GM06990 (cell line): ENCODE data around the gene NANOS2.

ENCODE experiments used
- DNase-seq: peaks from one replicate; pipeline ENCODE4 v3.0.0-alpha.2; 2011; ENCODE audit not compliant: insufficient read length; ENCODE audit errors: extremely low read depth
- H3K27me3 ChIP-seq: replicated peaks from 2 replicates; pipeline ENCODE4 v1.6.0; 2011; ENCODE audit warnings: low read length; ENCODE audit not compliant: control insufficient read depth, insufficient read depth
- H3K36me3 ChIP-seq: 2 replicates; pipeline ENCODE4 v1.5.1; 2011; ENCODE audit warnings: low read length; ENCODE audit not compliant: control insufficient read depth, insufficient read depth
- H3K4me3 ChIP-seq: replicated peaks from 2 replicates; pipeline ENCODE4 v1.5.1; 2011; ENCODE audit warnings: low read depth, mild to moderate bottlenecking, control low read depth, low read length
- CTCF ChIP-seq: IDR thresholded peaks from 2 replicates; pipeline ENCODE4 v1.5.1; 2011; ENCODE audit warnings: low read length, control low read depth, mild to moderate bottlenecking, inconsistent platforms; ENCODE audit not compliant: insufficient read depth, poor library complexity, severe bottlenecking

Gene NANOS2

GRCh38 chr19:45952341-45952685 lies 37.7 kb upstream of the NANOS2 start:
- H3K27me3 ChIP-seq = no peaks in the 10 kb centered on the region
- H3K4me3 ChIP-seq = no peak overlapping the region
- no peaks in the 10 kb centered on the region for H3K36me3 ChIP-seq
- TF ChIP-seq CTCF = no peak
- DNase-seq = no peak

- H3K36me3 ChIP-seq = no peaks in the 10 kb centered on the region
- no peak for TF ChIP-seq CTCF
- DNase-seq = no peak
- no peak overlapping the region for H3K4me3 ChIP-seq
- H3K27me3 ChIP-seq = no peaks in the 10 kb centered on the region
Measured at GRCh38 chr19:45947926-45948325, 33.3 kb upstream of the NANOS2 start.

- no peak overlapping the region for H3K4me3 ChIP-seq
- no peaks in the 10 kb centered on the region; the same call in 1 of the 2 replicates for H3K27me3 ChIP-seq
- no peaks in the 10 kb centered on the region for H3K36me3 ChIP-seq
- no peak for DNase-seq
- TF ChIP-seq CTCF = no peak
Measured at GRCh38 chr19:45940515-45940805, 25.9 kb upstream of the NANOS2 start.

- no peak for DNase-seq
- Histone ChIP-seq H3K36me3 (no peaks in the 10 kb centered on the region), H3K27me3 (no peaks in the 10 kb centered on the region; the same call in 1 of the 2 replicates), H3K4me3 (no peak overlapping the region)
- no peak for TF ChIP-seq CTCF
Measured at GRCh38 chr19:45939792-45940514, 25.4 kb upstream of the NANOS2 start.

GRCh38 chr19:45938733-45939319 lies 24.2 kb upstream of the NANOS2 start:
- no peak for DNase-seq
- H3K27me3 ChIP-seq = no peaks in the 10 kb centered on the region; the same call in 1 of the 2 replicates
- H3K4me3 ChIP-seq = no peak overlapping the region
- TF ChIP-seq CTCF = no peak
- H3K36me3 ChIP-seq = no peaks in the 10 kb centered on the region

GRCh38 chr19:45935267-45935666 lies 20.7 kb upstream of the NANOS2 start:
- Histone ChIP-seq H3K27me3 (no peaks in the 10 kb centered on the region; the same call in 1 of the 2 replicates), H3K4me3 (no peak overlapping the region), H3K36me3 (no peaks in the 10 kb centered on the region)
- no peak for DNase-seq
- TF ChIP-seq CTCF = no peak
